Iris pigment epithelial cell (primary cell): ENCODE measurements around the gene MPV17.
"Not testable (repeated sequence)": the region's sequence is repeated elsewhere in the genome, so short reads cannot be mapped to it uniquely, and the experiment has no call there.

Source experiments
- DNase-seq: peaks from one replicate; pipeline ENCODE4 v3.0.0-alpha.2; 2011; ENCODE audit warnings: low read depth

Gene MPV17

GRCh38 chr2:27298391-27299080 is 24.4 kb downstream of the MPV17 start:
- DNase-seq: no peak

GRCh38 chr2:27297195-27297594 is 25.7 kb downstream of the MPV17 start:
- no peak for DNase-seq

- DNase-seq: no peak
These were observed 26.4 kb downstream of the MPV17 start for GRCh38 chr2:27296481-27296880.

- DNase-seq: no peak
These were observed 28.0 kb downstream of the MPV17 start for GRCh38 chr2:27294928-27295327.

GRCh38 chr2:27291865-27292264 is 31.0 kb downstream of the MPV17 start:
- no peak for DNase-seq

- no peak for DNase-seq
These were observed 32.3 kb downstream of the MPV17 start for GRCh38 chr2:27290549-27290948.

- DNase-seq: no peak
These were observed 34.3 kb downstream of the MPV17 start for GRCh38 chr2:27288610-27289009.

GRCh38 chr2:27285481-27285880 is 37.4 kb downstream of the MPV17 start:
- no peak for DNase-seq

GRCh38 chr2:27284996-27285395 is 37.9 kb downstream of the MPV17 start:
- DNase-seq: no peak

GRCh38 chr2:27282892-27283291 is 40.0 kb downstream of the MPV17 start:
- DNase-seq: no peak

GRCh38 chr2:27281855-27282559 is 40.9 kb downstream of the MPV17 start, which contains the start of gene TRIM54:
TRIM54 (plus strand) TSS chr2:27282429; CDS start chr2:27282732, 303 bp downstream.
- DNase-seq: no peak

- DNase-seq: no peak
These were observed 41.5 kb downstream of the MPV17 start for GRCh38 chr2:27281442-27281841.

GRCh38 chr2:27280826-27281225 is 42.1 kb downstream of the MPV17 start:
- no peak for DNase-seq

GRCh38 chr2:27278010-27278409 is 44.9 kb downstream of the MPV17 start:
- no peak for DNase-seq

GRCh38 chr2:27275211-27276150 is 47.4 kb downstream of the MPV17 start, which contains the start of gene DNAJC5G:
DNAJC5G (plus strand) TSS chr2:27275433; CDS start chr2:27276729, 1,296 bp downstream.
- DNase-seq: no peak

- DNase-seq: not testable (repeated sequence)
These were observed 50.1 kb downstream of the MPV17 start for GRCh38 chr2:27272537-27273522.

- DNase-seq: no peak
These were observed 51.1 kb downstream of the MPV17 start for GRCh38 chr2:27271631-27272340.

- no peak for DNase-seq
These were observed 52.2 kb downstream of the MPV17 start for GRCh38 chr2:27270670-27271069.

GRCh38 chr2:27270131-27270530 is 52.8 kb downstream of the MPV17 start:
- DNase-seq: no peak

GRCh38 chr2:27268296-27268695 is 54.6 kb downstream of the MPV17 start:
- not testable (repeated sequence) for DNase-seq

- DNase-seq: no peak
These were observed 57.4 kb downstream of the MPV17 start for GRCh38 chr2:27265536-27265870.
